ENCODE results near the gene STOM. TPM values are rescaled to one million over a fixed set of nuclear protein-coding genes. Genes with fewer than 3 reads are reported as not detected.

STOM gene
- total and polyA plus RNA-seq, 10 of the 15 experiments (the other 5 are each of a cell fraction or from before 2014, with no cell fraction given), result 6.7 to 47.4 (median 39.8) TPM

DNA sequence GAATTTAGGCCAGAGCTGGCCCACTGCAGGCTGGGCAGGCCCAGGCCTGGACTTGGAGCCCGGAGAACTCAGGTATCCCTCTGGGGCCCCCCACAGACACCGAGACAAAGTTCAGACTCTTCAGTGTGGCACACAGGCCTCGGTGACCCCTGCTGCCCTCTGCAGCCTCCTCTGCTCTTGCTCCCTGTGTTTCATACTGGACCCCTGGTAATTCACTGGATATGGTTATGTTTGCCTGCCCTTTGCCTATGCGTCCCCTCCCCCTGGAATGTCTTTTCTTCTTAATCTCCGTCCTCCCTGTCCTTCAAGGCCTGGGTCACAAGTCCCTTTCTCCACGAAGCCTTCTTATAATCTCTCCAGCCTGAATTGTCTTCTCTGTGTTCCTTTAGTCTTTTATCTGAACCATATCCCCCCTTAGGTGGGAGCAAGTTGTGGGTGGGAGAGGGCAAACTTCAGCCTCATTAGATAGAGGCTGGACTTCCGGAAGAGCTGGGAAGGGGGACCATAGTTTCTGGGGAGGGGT is 72.0 kb downstream of the STOM start:
- Histone ChIP-seq H3K9ac (ENCODE audit: control insufficient read depth, insufficient read depth, low read length) (no peak overlapping the region), H4K20me1 (ENCODE audit: control insufficient read depth, insufficient read depth) (no peaks in the 10 kb centered on the region), H3K27ac (ENCODE audit: control insufficient read depth, insufficient read depth) (no peak overlapping the region), H3K9me3 (replicated peaks; ENCODE audit: control insufficient read depth, insufficient read depth, low read length) (no peaks in the 10 kb centered on the region), H3K36me3 (ENCODE audit: control insufficient read depth in 2 of 2, insufficient read depth in 2 of 2, low read length in 1 of 2) (no peaks in the 10 kb centered on the region; a peak in 1 of 4 replicates), H3K4me3 (no peak overlapping the region), H3K4me2 (ENCODE audit: control insufficient read depth, insufficient read depth) (no peak overlapping the region), H3K27me3 (replicated peaks in 1 of 2; ENCODE audit: control insufficient read depth in 2 of 2, insufficient read depth in 2 of 2, low read length in 1 of 2) (no peaks in the 10 kb centered on the region), H3K4me1 (ENCODE audit: control insufficient read depth, insufficient read depth, low read length) (peaks cover 4% of the 10 kb centered on the region; the same call in 1 of the 2 replicates), H2AFZ (ENCODE audit: control insufficient read depth, low read depth, low read length) (no peak overlapping the region), H3K79me2 (ENCODE audit: control insufficient read depth, insufficient read depth, low read length) (no peaks in the 10 kb centered on the region)
- SMC1A ChIA-PET (ENCODE audit: uncharacterized antibody, unreplicated experiment), result no interaction called here
- FAIRE-seq (no peak), ATAC-seq (no peak), DNase-seq (ENCODE audit: low read depth, low spot score) (no peak)
- RAD21 ChIA-PET (ENCODE audit: unreplicated experiment), result no interaction called here
- no peak for TF ChIP-seq MTA3 (IDR thresholded peaks at IDR 0.05; ENCODE audit: borderline replicate concordance, low read length)
- no peak for TF ChIP-seq RB1 (IDR thresholded peaks at IDR 0.05; ENCODE audit: borderline replicate concordance)
- TF ChIP-seq POLR2AphosphoS5 (IDR thresholded peaks at IDR 0.05; ENCODE audit: low read length), result no peak
- no peak for TF ChIP-seq EP300 (IDR thresholded peaks at IDR 0.05; ENCODE audit: borderline replicate concordance in 1 of 2, control insufficient read depth in 1 of 2, low read depth in 2 of 2, low read length in 2 of 2)
- TF ChIP-seq HDGF (IDR thresholded peaks at IDR 0.05), result no peak
- TF ChIP-seq DPF2 (IDR thresholded peaks at IDR 0.05), result no peak
- no peak for TF ChIP-seq ATF2 (IDR thresholded peaks at IDR 0.05; ENCODE audit: low read length)
- no peak for TF ChIP-seq EGR1 (IDR thresholded peaks at IDR 0.05; ENCODE audit: borderline replicate concordance in 1 of 2, low read depth in 2 of 2, low read length in 2 of 2)
- TF ChIP-seq, protein P1, sequence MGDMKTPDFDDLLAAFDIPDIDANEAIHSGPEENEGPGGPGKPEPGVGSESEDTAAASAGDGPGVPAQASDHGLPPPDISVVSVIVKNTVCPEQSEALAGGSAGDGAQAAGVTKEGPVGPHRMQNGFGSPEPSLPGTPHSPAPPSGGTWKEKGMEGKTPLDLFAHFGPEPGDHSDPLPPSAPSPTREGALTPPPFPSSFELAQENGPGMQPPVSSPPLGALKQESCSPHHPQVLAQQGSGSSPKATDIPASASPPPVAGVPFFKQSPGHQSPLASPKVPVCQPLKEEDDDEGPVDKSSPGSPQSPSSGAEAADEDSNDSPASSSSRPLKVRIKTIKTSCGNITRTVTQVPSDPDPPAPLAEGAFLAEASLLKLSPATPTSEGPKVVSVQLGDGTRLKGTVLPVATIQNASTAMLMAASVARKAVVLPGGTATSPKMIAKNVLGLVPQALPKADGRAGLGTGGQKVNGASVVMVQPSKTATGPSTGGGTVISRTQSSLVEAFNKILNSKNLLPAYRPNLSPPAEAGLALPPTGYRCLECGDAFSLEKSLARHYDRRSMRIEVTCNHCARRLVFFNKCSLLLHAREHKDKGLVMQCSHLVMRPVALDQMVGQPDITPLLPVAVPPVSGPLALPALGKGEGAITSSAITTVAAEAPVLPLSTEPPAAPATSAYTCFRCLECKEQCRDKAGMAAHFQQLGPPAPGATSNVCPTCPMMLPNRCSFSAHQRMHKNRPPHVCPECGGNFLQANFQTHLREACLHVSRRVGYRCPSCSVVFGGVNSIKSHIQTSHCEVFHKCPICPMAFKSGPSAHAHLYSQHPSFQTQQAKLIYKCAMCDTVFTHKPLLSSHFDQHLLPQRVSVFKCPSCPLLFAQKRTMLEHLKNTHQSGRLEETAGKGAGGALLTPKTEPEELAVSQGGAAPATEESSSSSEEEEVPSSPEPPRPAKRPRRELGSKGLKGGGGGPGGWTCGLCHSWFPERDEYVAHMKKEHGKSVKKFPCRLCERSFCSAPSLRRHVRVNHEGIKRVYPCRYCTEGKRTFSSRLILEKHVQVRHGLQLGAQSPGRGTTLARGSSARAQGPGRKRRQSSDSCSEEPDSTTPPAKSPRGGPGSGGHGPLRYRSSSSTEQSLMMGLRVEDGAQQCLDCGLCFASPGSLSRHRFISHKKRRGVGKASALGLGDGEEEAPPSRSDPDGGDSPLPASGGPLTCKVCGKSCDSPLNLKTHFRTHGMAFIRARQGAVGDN (IDR thresholded peaks at IDR 0.05), result no peak
- TF ChIP-seq, protein P2, sequence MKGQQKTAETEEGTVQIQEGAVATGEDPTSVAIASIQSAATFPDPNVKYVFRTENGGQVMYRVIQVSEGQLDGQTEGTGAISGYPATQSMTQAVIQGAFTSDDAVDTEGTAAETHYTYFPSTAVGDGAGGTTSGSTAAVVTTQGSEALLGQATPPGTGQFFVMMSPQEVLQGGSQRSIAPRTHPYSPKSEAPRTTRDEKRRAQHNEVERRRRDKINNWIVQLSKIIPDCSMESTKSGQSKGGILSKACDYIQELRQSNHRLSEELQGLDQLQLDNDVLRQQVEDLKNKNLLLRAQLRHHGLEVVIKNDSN (IDR thresholded peaks at IDR 0.05; ENCODE audit: borderline replicate concordance, extremely low read length, insufficient read depth, low read depth, low read length), result no peak
- no peak for TF ChIP-seq KDM1A (IDR thresholded peaks at IDR 0.05; ENCODE audit: borderline replicate concordance)
- BruUV-seq (replicated peaks), result no TSS peak
- WGBS (ENCODE audit: insufficient coverage, insufficient replicate concordance, low lambda C conversion rate, missing lambda C conversion rate), result 83% methylated on average over 7 of the region's 7 CpGs
- POLR2A ChIA-PET, result no interaction called here
- intact Hi-C loops (cut with micrococcal nuclease; ENCODE audit: unreplicated experiment) (no loop called here), in situ Hi-C loops (cut with MboI) (no loop called here)
- CTCF ChIA-PET, result no interaction called here

Data from GM12878 (cell line).